Measurements from ENCODE around the gene FASN.

GRCh38 chr17:82113941-82114340 lies 15.9 kb upstream of the FASN start:
- no peak for TF ChIP-seq POLR2AphosphoS5 (IDR thresholded peaks at IDR 0.05)
- TF ChIP-seq POLR2A (IDR thresholded peaks at IDR 0.05) = no peak
- TF ChIP-seq EP300 (IDR thresholded peaks at IDR 0.05) = no peak
